EL (cell line): ENCODE data around the gene PACRG.

Source experiments
- DNase-seq: peaks from one replicate; pipeline ENCODE4 v3.0.0-alpha.2; 2016

PACRG gene

GRCh38 chr6:163226181-163226835 lies 498.5 kb downstream of the PACRG start:
- peak; percentile 25 for DNase-seq

DNA sequence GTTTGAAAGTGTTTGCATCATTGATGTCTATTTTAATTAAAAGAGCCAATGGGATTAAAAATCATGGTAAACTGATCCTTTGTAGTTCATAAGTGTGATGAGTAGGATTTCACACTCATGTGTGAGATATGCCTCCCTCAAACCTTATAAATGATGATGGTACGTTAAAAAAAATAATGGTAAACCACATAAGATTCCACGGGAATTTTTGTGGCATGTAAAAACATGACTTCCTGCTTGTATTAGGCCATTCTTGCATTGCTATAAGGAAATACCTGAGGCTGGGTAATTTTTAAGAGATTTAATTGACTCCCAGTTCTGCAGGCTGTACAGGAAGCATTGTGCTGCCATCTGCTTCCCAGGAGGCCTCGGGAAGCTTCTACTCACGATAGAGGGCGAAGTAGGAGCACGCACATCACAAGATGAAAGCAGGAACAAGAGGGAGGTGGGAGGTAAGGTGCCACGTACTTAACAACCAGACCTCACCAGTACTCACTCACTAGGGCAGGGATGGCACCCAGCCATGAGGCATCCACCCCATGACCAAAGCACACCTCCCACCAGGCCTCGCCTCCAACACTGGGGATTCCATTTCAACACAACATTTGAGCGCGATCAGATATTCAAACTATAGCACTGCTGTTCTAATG lies 499.2 kb downstream of the PACRG start:
- peak; percentile 82 for DNase-seq

- no peak for DNase-seq
These were observed 500.3 kb downstream of the PACRG start for GRCh38 chr6:163228041-163228440.

- no peak for DNase-seq
These were observed 501.3 kb downstream of the PACRG start for GRCh38 chr6:163229050-163229449.

DNA sequence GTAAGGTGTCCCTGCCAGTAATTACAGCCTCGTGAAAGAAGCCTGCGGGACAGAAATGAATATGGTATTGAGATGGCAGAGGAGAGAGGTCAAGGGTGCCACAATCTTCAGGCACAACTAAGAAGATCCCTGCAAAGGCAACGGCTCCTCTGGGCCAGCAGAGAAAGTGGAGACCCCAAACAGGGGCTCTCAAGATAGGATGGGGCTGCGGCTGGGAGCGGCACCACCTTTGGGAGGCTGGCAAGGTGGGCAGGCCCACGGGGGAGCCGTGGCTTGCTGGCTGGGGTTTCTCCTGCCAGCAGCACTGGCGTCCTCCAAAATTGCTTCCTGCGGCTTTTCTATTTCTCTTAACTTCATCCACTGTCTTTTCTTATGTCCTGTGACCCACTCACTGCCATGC lies 503.1 kb downstream of the PACRG start:
- DNase-seq = no peak

GRCh38 chr6:163231356-163232014 lies 503.7 kb downstream of the PACRG start:
- DNase-seq = no peak

GRCh38 chr6:163232015-163232523 lies 504.3 kb downstream of the PACRG start:
- no peak for DNase-seq

DNA sequence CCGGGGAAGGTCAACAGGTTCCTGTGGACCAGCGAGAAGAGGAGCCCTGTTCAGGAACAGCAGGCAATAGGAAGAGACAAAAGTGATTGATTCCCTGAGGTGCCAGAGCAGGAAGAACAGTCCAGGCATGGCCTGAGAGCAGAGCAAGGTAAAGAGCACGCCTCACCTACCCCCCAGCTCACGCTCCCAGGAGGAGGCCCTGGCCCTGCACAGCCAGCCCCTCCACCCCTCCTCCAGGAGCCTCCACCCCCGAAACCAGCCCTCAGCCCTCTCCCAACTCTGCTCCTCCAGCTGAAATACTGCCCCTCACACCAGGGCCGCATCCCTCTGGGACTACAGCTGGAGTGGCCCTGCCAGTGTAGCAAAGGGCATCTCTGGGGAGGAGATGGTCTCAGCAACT lies 504.9 kb downstream of the PACRG start:
- no peak for DNase-seq

DNA sequence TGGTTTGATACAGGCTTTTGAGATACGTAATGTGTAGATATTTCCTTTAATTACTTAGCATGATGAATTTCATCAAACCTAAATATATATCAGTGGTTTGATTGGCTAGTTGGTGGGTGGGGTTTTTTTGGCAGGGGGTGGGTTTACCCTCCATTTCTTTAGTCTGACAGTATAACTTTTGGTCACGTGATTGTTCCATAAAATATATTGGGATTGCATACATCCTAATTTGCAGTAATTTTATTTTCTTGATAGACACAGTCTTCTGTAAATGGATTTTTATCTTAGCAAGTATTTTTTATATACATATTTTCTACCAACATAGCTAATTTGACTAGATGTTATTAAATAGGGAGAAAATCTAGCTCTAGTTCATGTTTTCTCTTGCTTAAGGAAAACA lies 509.3 kb downstream of the PACRG start:
- DNase-seq = no peak

DNA sequence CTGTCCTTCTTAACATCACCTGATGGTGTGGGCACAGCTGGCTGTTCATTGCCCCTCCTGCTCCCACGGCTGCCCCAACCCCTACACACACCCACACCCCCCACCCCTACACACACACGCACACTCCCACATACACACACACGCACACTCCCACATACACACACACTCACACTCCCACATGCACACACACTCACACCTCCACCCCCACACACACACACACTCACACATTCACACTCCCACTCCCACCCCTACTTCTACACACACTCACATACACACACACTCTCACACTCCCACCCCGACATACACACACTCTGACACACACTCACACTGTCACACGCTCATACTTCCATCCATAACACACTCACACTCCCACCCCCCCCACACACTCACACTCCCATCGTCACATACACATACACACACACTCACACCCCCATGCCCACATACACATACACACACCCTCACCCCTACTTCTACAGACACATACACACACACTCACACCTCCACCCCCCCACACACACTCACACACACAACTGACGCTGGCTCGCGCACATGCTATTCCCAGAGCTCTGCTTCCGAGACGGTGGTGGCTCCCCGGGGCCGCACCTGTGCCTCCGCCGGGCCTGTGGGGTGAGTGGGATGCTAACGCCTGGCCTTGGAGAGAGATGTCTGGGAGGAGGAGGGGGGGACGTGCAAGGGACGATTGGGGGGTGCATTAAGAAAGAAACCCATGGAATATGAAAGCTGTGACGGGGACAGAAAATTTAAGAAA lies 512.0 kb downstream of the PACRG start:
- no peak for DNase-seq

- no peak for DNase-seq
These were observed 512.8 kb downstream of the PACRG start for GRCh38 chr6:163240556-163240955.

GRCh38 chr6:163241683-163242082 lies 513.9 kb downstream of the PACRG start:
- DNase-seq = no peak

GRCh38 chr6:163243083-163243482 lies 515.3 kb downstream of the PACRG start:
- no peak for DNase-seq

DNA sequence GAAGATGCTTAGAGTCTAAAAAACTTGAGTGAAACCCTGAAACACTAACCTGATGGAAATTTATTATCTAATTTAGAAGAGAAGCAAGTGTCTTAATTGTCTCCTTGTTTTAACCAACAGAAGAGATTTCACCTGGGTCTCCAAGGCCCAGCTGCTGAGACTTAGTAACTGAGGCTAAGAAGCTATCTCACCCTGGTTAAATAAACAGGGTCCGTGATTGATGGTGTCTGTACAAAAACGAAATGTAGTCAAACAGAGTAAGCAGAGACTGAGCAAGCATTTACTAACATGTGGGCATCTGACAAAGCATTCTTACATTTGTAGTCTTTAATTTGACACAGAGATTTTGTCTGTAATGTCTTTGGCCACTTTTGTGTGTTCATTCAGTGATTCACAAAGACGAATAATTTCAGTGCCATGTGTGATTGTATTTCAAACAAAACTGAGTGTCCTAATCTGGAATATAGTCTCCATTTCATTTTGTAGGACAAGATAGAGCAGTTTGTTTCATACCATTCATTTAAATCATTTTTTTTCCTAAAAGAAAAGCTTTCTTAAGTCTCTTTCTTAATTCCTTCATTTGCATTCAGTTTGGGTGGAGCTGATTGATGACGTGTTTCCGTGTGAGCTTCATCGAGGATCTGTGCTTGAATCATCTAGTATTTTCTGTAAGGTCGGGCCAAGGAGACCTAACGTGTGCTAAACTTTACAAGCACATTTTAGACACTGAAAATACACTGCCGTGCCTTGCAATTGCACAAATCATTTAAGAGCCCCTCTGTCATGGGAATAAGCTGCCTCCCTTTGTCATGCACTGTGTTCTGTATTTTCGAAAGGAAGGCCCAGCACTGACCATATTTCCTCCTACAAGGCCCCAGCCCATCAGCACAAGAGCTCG lies 516.2 kb downstream of the PACRG start:
- DNase-seq = peak; percentile 19

GRCh38 chr6:163248051-163248450 lies 520.3 kb downstream of the PACRG start:
- DNase-seq = no peak

DNA sequence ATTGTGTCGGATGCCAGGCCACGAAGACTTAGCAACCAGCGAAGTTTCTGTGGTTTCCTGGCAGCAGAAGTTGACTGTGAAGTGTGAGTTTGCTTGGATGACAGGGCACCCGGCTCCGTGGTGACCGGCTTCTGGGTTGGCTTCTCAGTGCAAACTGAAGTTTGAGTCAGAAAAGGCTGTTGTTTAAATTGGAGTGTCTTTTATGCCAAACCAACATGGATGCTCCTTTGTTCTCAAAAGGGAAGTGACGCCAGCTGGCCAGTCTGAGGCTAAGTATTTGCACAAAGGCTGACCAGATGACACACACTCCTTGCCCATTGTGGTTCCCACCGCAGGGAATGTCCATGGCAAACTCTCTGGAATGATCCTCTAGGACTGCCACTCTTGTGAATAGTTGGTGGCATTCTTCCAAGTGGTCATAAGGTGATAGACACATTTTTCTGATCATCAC lies 521.9 kb downstream of the PACRG start:
- peak; percentile 44 for DNase-seq

- no peak for DNase-seq
These were observed 522.3 kb downstream of the PACRG start for GRCh38 chr6:163250116-163250515.

DNA sequence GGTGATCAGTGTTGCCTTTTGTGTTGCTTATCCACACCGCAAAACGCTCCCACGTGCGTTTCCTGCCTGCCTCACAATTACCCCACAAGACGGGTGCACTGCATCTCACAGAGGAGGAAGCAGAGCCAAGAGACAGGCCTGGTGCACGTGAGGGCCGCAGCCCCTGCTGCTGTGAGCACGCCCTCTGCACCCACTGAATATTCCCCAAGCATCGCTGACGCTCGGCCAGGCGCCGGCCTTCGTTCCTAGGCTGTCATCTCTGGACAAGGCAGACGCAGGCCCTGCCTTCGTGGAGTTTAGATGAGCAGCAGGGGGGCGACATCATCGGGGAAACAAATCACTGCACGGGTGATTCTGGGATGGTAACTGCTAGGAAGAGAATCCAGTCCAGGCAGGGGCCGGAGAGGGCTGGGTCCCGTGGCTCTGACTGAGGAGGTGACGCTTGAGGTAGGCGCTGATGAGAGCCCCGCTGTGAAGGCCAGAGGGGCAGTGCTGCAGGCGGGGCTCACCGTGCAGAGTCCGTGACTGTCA lies 524.4 kb downstream of the PACRG start:
- DNase-seq = no peak

DNA sequence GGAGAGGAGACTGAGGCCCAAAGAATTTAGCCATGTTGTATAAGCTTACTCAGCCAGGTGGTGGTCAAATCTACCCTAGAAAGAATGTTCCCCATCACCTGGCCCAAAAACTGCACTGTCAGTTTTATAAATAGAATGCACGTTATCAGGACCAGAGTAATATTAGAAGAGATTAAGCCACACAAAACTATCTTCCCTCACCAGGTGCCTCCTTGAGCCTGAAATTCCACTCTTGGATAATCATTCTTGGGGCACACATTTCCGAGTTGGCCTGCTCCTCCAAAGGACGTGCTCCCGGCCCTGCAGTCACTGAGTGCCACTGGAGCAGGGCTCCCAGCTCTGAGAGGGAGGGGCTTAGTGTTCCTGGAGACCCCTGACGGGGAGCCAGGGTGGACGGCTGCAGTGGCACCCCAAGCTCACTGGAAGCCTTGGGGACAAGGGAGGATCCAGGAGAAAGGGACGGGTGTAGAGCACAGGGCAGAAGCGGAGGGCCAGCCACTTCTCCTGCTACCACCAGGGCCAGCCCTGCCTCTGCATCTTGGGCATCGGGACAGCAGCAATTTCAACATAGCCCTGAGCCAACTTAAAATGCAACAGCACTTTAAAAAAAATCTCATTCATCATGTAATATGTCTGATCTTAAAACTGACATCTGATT lies 525.9 kb downstream of the PACRG start:
- no peak for DNase-seq

DNA sequence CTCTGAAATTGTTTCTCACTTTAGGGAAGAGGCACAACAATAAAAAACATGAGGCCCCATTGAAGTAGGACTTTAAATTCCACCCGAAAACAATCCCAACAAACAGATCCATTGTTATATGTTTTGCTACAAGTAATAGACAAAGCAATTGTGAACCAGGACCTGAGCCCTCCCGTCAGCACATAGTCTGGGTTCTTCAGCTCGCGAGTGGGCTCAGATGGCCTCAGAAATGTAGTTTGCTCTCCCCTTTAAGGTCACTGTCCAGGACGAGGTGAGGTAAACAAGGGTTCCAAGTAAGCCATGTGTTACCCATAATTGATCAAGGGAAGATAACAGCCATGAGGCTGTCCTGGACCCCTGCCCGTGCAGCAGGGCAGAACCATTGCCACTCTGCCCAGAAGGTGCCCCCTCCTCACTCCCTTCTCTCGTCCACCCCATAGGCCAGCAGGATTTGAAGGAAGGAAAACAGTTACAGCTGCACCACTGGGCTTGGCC lies 526.6 kb downstream of the PACRG start:
- no peak for DNase-seq

DNA sequence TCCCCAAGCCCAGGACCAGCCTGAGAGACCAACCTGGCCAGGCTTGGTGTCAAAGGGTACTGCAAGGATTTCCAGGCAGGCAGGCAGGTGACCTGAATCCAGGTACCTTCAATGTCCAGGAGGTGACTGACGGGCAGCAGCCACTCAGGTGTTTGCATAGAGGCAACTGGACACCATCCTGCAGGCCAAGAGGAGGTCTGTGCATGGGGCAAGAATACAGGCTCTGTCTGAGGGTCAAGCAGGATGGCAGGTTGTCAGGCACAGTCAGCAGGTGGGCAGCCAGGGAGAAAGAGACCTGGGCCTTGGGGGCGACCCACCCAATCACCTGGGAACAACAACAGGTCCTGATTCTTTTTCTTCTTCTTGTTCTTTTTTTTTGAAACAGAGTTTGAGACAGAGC lies 527.5 kb downstream of the PACRG start:
- no peak for DNase-seq
